Measurements from ENCODE around the gene PAPSS1. TPM values are rescaled to one million over a fixed set of nuclear protein-coding genes. Genes with fewer than 3 reads are reported as not detected.

Gene PAPSS1
- total and polyA plus RNA-seq, 2 experiments from 2014 or later: 72.0 to 85.8 TPM

GRCh38 chr4:107712236-107712635 is 7.8 kb downstream of the PAPSS1 start:
- no peaks in the 10 kb centered on the region for H3K9me2 ChIP-seq (ENCODE audit: insufficient read depth)
- H3K27ac ChIP-seq (ENCODE audit: low read depth): no peak overlapping the region
- peaks cover 33% of the 10 kb centered on the region for H3K4me1 ChIP-seq (ENCODE audit: insufficient read depth)
- H3K36me3 ChIP-seq (ENCODE audit: insufficient read depth): no peaks in the 10 kb centered on the region
- no peak overlapping the region for H2AFZ ChIP-seq
- H3K4me1 Mint-ChIP-seq: peaks cover 36% of the 10 kb centered on the region
- no peaks in the 10 kb centered on the region for H4K20me1 ChIP-seq (replicated peaks; ENCODE audit: insufficient read depth)
- peaks cover 1% of the 10 kb centered on the region for H3K27me3 Mint-ChIP-seq (ENCODE audit: insufficient read depth, low read depth, poor library complexity)
- no peaks in the 10 kb centered on the region for H3F3A ChIP-seq (replicated peaks; ENCODE audit: low read depth)
- TF ChIP-seq EZH2 (IDR thresholded peaks at IDR 0.05; ENCODE audit: low read depth, unreplicated experiment): no peak
- no peak for TF ChIP-seq NANOG (IDR thresholded peaks at IDR 0.05; ENCODE audit: borderline replicate concordance)
- no peak for TF ChIP-seq JUNB (IDR thresholded peaks at IDR 0.05; ENCODE audit: unreplicated experiment)
- TF ChIP-seq CTCF (conservative IDR thresholded peaks at IDR 0.05; ENCODE audit: low read depth in 2 of 2): no peak
- no peak for TF ChIP-seq ZNF462 (CRISPR knock-in tag; IDR thresholded peaks at IDR 0.05)
- TF ChIP-seq EZH2phosphoT487 (IDR thresholded peaks at IDR 0.05; ENCODE audit: unreplicated experiment): no peak
- TF ChIP-seq ZNF331 (CRISPR knock-in tag; IDR thresholded peaks at IDR 0.05; ENCODE audit: low read depth): no peak
- no peak for TF ChIP-seq ZNF114 (CRISPR knock-in tag; IDR thresholded peaks at IDR 0.05)
- no peak for TF ChIP-seq STAT1 (IDR thresholded peaks at IDR 0.05; ENCODE audit: unreplicated experiment)
- TF ChIP-seq CREB1 (CRISPR knock-in tag; IDR thresholded peaks at IDR 0.05; ENCODE audit: low read depth): no peak
- no peak for TF ChIP-seq ETS1 (IDR thresholded peaks at IDR 0.05)
- no peak for TF ChIP-seq POLR2AphosphoS5 (IDR thresholded peaks at IDR 0.05; ENCODE audit: low read depth)
- TF ChIP-seq REST (IDR thresholded peaks at IDR 0.05; ENCODE audit: unreplicated experiment): no peak
- ATAC-seq (no peak), DNase-seq (ENCODE audit: low spot score) (no peak)
- H3K36me3 Mint-ChIP-seq (ENCODE audit: low read depth): peaks cover 16% of the 10 kb centered on the region
- no peaks in the 10 kb centered on the region for H3K27me3 ChIP-seq (ENCODE audit: insufficient read depth)
- no peak overlapping the region for H3K4me2 ChIP-seq
- no peak overlapping the region for H3K4me3 Mint-ChIP-seq
- H3K79me2 ChIP-seq (replicated peaks; ENCODE audit: insufficient read depth): peaks cover 99% of the 10 kb centered on the region
- H3K9me3 Mint-ChIP-seq: peaks cover 4% of the 10 kb centered on the region; the same call in 2 of the 3 replicates
- no peak overlapping the region for H3K27ac Mint-ChIP-seq
- H3K4me3 ChIP-seq: no peak overlapping the region
